Activated gamma-delta T cell (primary cell): ENCODE measurements around the gene APOOL.
"Not testable (repeated sequence)": the region's sequence is repeated elsewhere in the genome, so short reads cannot be mapped to it uniquely, and the experiment has no call there.

ENCODE experiments used
- DNase-seq: peaks from one replicate; lab custom pipeline; 2025; lab: John Stamatoyannopoulos, UW
- total RNA-seq, 2 donors: gene quantifications; one replicate each; lab custom pipeline; 2026; lab: John Stamatoyannopoulos, UW

The APOOL gene, protein sequence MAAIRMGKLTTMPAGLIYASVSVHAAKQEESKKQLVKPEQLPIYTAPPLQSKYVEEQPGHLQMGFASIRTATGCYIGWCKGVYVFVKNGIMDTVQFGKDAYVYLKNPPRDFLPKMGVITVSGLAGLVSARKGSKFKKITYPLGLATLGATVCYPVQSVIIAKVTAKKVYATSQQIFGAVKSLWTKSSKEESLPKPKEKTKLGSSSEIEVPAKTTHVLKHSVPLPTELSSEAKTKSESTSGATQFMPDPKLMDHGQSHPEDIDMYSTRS
- total RNA-seq: 12.3 to 13.0 reads per million in 2 donors

DNA sequence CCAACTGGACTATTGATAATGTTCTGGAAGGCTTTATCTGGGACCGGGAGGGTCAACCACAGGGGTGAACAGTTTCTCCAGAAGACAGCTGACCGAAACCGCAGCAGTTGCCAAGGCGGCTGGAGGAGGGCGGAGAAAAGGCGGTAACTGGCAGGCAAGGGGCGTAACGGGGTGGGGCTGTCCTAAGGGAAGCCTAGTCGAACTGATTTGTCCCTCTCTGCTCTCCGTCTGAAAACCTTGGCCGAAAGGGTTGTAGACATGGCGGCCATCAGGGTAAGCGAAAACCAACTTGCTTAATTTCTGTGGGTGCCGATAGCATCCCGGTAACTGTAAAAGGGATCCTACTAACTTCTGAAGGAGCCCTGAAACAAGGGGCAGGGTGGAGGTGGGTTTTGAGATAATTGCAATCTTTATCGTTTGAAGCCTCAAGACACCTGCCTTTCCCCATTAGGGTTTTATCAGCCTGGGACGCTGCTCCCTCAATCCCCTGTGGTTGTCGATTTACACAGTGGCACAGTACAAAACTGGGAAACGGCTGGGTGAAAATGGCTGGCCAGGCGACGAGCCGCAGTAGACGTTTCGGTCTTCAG, at the start of gene APOOL:
TSS of gene APOOL (plus strand) at position 223 of the 590 bp plus-strand sequence. CDS start at position 259, 36 bp downstream.
- DNase-seq: peak; percentile 21

GRCh38 chrX:84956304-84956703, 47.4 kb upstream of the APOOL start:
- DNase-seq: no peak

- no peak for DNase-seq
Measured at GRCh38 chrX:84974803-84975202, 28.9 kb upstream of the APOOL start.

DNA sequence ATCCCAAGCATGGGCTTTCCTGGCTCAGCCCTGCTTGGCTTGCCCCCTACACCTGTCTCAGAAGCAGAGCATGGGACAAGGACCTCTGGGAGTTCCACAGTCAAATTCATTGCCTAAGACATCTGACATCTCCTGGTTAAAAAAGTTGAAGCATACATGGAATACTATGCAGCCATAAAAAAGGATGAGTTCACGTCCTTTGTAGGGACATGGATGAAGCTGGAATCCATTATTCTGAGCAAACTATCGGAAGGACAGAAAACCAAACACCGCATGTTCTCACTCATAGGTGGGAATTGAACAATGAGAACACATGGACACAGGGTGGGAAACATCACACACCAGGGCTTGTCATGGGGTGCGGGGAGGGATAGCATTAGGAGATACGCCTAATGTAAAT, 11.9 kb upstream of the APOOL start:
- not testable (repeated sequence) for DNase-seq

GRCh38 chrX:84993150-84993549, 10.5 kb upstream of the APOOL start:
- DNase-seq: no peak

GRCh38 chrX:85001344-85001743, 2.3 kb upstream of the APOOL start:
- DNase-seq: no peak

DNA sequence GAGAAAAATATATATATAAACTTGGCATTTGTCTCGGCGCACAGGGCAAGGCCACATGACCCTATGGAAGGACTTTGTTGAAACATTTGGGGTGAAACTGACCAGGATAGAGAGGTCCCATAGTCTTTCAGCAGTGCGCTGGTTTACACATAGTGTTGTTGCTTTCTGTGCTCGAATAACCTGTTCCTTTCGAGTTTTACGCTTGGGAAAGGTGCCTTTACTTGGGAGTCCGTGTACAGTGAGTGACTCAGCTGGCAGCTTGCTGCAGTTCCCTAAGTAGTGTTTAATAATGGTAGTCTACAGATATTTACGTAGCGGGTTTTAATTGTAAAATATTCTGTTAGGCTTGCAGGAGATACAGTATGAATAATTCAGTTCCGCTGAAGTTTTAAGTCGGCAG, 578 bp downstream of the APOOL start:
- no peak for DNase-seq

DNA sequence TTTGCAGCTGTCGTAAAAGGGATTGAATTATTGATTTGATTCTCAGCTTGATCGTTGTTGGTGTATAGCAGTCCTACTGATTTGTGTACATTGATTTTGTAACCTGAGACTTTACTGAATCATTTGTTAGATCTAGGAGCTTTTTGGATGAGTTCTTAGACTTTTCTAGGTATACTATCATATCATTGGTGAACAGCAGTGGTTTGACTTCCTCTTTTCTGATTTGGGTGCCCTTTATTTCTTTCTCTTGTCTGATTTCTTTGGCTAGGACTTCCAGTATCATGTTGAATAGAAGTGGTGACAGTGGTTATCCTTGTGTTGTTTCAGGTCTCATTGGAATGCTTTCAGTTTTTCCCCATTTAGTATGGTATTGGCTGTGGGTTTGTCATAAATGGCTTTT, 8.4 kb downstream of the APOOL start:
- no peak for DNase-seq

DNA sequence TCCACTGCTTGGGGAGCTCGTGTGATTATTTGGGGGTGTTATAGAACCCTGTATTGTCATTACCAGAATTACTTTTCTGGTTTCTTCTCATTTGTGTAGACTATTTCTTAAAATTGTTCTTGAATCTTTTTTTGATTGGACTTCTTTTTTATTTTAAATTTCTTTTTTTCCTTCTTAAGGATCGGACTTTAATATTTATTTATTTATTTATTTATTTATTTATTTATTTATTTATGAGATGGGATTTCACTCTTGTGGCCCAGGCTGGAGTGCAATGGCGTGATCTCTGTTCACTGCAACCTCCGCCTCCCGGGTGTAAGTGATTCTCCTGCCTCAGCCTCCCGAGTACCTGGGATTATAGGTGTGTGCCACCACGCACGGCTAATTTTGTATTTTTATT, 11.7 kb downstream of the APOOL start:
- not testable (repeated sequence) for DNase-seq

DNA sequence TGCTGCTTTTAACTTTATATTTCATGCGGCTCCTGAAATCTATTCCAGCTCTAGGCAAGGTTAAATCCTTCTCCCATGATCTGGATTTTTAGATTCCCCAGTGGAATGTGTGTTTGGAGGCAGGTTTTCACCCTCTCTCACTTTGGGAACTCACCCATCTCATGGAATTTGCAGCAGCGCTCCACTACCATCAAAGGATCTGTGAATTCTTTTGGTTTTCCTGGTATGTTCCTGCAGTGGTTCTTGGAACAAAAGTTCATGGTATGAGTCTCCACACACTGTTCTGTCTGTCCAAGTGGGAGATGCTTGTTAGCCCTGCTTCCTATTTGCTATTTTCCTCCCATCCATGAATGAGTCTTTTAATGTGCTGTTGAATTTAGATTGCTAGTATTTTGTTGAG, 14.0 kb downstream of the APOOL start:
- DNase-seq: no peak

DNA sequence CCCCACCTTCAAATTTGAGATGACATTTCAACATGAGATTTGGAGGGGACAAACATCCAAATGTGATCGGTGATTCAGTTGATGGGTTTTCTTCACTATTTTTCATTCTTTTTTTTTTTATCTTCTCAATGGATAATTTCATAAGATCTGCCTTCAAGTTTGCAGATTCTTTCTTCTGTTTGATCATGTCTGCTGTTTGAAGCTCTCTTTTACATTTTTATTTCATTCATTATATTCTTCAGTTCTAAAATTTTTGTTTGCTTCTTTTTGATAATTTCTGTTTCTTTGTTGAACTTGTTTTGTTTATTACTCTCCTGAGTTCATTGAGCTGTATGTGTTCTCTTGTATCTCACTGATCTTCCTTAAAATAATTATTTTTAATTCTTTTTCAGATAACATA, 14.8 kb downstream of the APOOL start:
- DNase-seq: no peak

DNA sequence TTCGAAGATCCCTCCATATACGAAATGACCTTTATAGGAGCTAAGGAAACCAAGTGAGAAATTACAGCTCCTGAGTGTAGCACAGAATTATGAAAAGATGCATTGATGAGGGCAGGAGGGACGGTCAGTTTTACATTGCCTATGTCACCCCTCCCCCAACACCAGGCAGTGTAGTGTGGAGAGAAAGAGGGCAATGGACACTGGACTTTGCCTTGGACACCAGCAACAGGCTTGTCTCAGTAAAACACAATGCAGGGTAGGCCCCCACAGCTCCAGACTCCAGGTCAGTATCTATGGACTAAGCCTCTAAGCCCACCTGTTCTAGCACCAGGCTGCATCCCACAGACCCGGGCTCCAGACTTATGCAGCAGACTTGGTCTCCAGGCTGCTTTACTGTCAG, 16.5 kb downstream of the APOOL start:
- DNase-seq: no peak

GRCh38 chrX:85024044-85024443, 20.4 kb downstream of the APOOL start:
- DNase-seq: no peak

- no peak for DNase-seq
Measured at GRCh38 chrX:85024562-85024961, 20.9 kb downstream of the APOOL start.

DNA sequence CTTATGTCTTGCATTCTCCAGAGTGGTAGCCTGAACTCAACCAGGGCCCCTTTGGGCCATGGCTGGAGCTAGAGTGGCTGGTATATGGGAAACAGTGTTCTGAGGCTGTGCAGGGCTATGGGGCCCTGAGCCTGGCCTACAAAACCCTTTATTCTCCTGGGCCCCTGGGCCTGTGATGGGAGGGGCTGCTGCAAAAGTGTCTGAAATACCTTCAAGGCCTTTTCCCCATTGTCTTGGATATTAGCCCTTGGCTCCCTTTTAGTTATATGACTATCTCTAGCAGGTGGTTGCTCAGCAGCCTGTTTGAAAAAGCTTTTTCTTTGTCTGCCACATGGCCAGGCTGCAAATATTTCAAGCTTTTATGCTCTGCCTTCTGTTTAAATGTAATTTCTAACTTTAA, 22.5 kb downstream of the APOOL start:
- no peak for DNase-seq

DNA sequence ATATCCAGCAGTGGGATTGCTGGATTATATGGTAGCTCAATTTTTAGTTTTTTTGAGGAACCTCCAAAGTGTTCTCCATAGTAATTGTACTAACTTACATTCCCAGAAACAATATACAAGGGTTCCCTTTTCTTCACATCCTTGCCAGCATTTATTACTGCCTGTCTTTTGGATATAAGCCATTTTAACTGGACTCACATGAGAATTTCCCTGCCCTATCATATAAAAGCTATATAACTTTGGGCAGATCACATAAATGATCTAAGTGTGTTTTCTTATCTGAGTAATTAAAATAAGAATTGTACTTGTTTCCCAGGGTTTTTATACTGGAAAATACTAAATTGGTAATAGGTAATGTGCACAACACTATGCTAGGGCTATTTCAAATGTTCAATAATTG, 25.4 kb downstream of the APOOL start:
- no peak for DNase-seq

DNA sequence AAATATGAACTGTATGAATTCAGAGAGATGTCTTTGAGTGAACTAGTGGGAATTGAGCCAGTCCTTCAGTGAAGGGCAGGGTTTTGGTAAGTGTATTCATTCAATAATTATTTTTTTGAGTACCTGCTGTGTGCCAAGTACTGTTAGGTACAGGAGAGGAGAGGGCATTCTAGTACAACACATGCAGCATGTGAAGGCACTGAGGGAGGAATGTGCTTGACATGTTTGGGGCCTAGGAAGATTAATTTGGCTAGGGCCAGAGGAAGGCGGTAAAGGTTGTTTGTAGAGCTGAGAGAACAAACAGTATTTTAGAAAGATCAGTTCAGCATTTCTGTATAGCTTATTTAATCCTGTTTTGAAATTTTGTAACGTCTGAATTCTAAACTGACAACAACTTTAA, 27.8 kb downstream of the APOOL start:
- no peak for DNase-seq

DNA sequence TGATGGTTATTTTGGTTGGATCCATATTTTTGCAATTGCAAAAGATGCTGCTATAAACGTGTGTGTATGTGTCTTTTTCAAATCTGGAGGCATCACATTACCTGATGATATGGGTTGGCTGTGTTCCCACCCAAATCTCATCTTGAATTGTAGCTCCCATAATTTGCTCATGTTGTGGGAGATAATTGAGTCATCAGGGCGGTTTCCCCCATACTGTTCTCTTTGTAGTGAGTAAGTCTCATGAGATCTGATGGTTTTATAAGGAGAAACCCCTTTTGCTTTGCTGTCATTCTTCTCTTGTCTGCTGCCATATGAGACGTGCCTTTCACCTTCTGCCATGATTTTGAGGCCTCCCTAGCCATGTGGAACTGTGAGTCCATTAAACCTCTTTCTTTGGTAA, 33.4 kb downstream of the APOOL start:
- DNase-seq: no peak

GRCh38 chrX:85051627-85052026, 48.0 kb downstream of the APOOL start:
- DNase-seq: no peak

- DNase-seq: no peak
Measured at GRCh38 chrX:85052205-85052604, 48.5 kb downstream of the APOOL start.

DNA sequence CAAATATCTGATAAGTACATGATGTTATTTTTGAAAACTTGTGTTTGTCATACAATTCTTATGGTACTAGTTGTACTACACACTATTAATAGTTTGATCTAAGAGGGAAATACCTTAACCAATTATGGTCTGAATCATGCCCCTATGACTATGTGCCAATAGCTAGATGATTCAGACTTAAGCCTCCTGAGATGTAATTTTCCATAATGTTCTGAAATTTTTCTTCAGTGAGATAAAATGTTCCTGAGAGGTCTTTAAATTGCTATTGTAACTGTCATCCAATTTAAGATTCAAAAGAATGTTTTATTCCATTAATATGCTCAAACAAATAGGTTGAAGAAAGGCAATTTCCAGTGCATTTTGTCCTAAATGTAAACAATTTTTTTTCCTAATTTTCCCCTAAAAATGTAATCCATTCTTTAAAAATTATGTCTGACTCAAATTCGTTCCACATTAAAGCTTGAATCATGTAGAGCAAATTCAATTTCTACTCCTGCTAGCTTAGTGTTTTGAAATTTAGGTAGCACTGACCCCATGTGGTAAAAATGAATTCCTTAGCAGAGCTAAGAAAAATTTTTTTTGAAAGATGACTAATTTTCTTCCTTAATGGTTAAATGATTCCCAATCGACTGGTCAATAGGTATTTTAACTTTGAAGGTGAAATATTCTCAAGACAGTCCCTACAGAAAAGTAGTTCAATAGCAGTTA, 49.1 kb downstream of the APOOL start:
- DNase-seq: no peak

DNA sequence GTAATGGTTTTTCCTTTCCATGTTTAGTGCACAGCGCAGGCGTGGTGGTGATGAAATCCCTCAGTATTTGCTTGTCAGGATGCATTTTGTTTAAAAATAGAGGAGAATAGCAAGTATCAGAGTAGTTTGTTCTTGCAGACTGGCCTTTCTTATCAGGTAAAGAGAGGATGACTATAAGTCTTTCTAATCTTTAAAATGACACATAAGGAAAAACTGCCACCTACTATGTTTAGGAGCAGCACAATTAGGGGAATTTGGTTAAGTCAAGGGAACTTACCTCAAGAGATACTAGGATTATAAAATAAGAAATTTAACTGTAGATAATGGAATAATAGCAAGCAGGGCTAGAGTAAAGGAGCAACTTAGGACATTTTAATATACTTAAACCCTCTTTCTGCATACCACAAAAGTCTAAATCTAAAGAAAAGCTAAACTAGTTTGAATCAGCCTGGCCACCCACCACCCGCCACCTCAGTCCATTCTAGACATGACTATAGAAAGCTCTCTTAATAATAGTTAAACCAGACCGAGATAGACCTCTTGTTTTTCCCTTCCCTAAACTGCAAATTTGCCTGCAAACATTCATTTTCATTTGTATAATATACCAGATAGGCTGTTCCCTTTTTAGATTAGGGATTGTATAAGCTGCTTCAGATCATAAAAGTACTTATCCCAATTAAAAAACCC, 62.0 kb downstream of the APOOL start:
- no peak for DNase-seq

DNA sequence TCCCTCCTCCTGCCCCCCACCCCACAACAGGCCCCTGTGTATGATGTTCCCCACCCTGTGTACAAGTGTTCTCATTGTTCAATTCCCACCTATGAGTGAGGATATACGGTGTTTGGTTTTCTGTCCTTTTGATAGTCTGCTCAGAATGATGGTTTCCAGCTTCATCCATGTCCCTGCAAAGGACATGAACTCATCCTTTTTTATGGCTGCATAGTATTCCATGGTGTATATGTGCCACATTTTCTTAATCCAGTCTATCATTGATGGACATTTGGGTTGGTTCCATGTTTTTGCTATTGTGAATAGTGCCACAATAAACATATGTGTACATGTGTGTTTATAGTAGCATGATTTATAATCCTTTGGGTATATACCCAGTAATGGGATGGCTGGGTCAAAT, 73.6 kb downstream of the APOOL start:
- not testable (repeated sequence) for DNase-seq
